Uterus (tissue), 4 donors: ENCODE results near the gene CDK4. TPM values are rescaled to one million over a fixed set of nuclear protein-coding genes. Genes with fewer than 3 reads are reported as not detected.

Experiments
- DNase-seq, 2 donors: peaks; one replicate each; pipeline ENCODE4 v3.0.0-alpha.2; 2019 to 2020
- H3K27ac ChIP-seq, 2 donors: fragments of 200-600 bp; sonication (generic); 1 replicate in 1 of 2; 2 replicates in 1 of 2; pipeline ENCODE4 v1.5.1; 2016 to 2018
- H3K27me3 ChIP-seq, 2 donors: fragments of 200-600 bp; sonication (generic); one replicate each; pipeline ENCODE4 v1.5.1; 2018 to 2019; ENCODE audit warnings: control low read depth in 1 of 2
- H3K36me3 ChIP-seq, 2 donors: fragments of 200-600 bp; sonication (generic); one replicate each; pipeline ENCODE4 v1.5.1; 2019; ENCODE audit warnings: control low read depth in 1 of 2
- H3K4me1 ChIP-seq, 2 donors: fragments of 200-600 bp; sonication (generic); one replicate each; pipeline ENCODE4 v1.5.1; 2018 to 2019; ENCODE audit warnings: control low read depth in 1 of 2
- H3K4me3 ChIP-seq, 2 donors: fragments of 200-600 bp; sonication (generic); 1 replicate in 1 of 2; 2 replicates in 1 of 2; pipeline ENCODE4 v1.5.1; 2018 to 2019; ENCODE audit warnings: mild to moderate bottlenecking in 1 of 2
- H3K9me3 ChIP-seq, 2 donors: fragments of 200-600 bp; sonication (generic); one replicate each; pipeline ENCODE4 v1.5.1; 2019; ENCODE audit warnings: control low read depth in 1 of 2
- CTCF ChIP-seq, 4 experiments: fragments of 200-600 bp in 2 of 4; fragments of 450-650 bp in 2 of 4; sonication (generic) in 2 of 4; IDR thresholded peaks; one replicate each; pipeline ENCODE4 v1.5.1; 2016 to 2019; ENCODE audit warnings: antibody characterized with exemption in 4 of 4, mild to moderate bottlenecking in 2 of 4, moderate library complexity in 1 of 4
- POLR2A ChIP-seq, 2 donors: fragments of 450-650 bp; IDR thresholded peaks; one replicate each; pipeline ENCODE4 v1.6.1; 2016; ENCODE audit warnings: antibody characterized with exemption in 2 of 2, mild to moderate bottlenecking in 1 of 2, moderate library complexity in 1 of 2
- intact Hi-C: fragments of 100-400 bp; cut with DNase I; formaldehyde crosslinking; loops from one replicate; pipeline ENCODE4 v1.15.1; 2023; ENCODE audit warnings: low total_unique reads
- total RNA-seq, 4 donors: library from RNA; depleted of rRNA in 3 of 4; stranded (reverse); fragments of >200 nt in 3 of 4; gene quantifications; one replicate each; pipeline versions ENCODE4 v1.1.0 to v1.2.4, GENCODE V29; 2014 to 2023
- donor health status: DM: yes; HTN: yes; CAD: no.

CDK4 gene
- total RNA-seq, 4 donors from 2014 or later, result 60.0 to 190 (median 110) TPM

GRCh38 chr12:57726151-57726883 is 25.8 kb downstream of the CDK4 start:
- no peaks in the 10 kb centered on the region for H3K36me3 ChIP-seq
- peak overlapping the region; percentile 39 to 56 for H3K27ac ChIP-seq
- H3K4me3 ChIP-seq, result peak overlapping the region; percentile 53 to 59
- peak; percentile 82 to 84 for DNase-seq
- intact Hi-C loops, result no loop called here
- TF ChIP-seq CTCF (IDR thresholded peaks at IDR 0.05), result peak; percentile 68 to 76 (median 72)
- peak in 1 of 2 donors; percentile 22 for TF ChIP-seq POLR2A (IDR thresholded peaks at IDR 0.05)
- H3K9me3 ChIP-seq, result no peaks in the 10 kb centered on the region
- no peaks in the 10 kb centered on the region for H3K4me1 ChIP-seq
- no peaks in the 10 kb centered on the region for H3K27me3 ChIP-seq

- no peak for DNase-seq
- H3K27ac ChIP-seq, result peak overlapping the region in 1 of 2 donors; percentile 39
- H3K27me3 ChIP-seq, result no peaks in the 10 kb centered on the region
- no peaks in the 10 kb centered on the region for H3K36me3 ChIP-seq
- H3K9me3 ChIP-seq, result no peaks in the 10 kb centered on the region
- intact Hi-C loops, result no loop called here
- no peak for TF ChIP-seq CTCF (IDR thresholded peaks at IDR 0.05)
- no peak for TF ChIP-seq POLR2A (IDR thresholded peaks at IDR 0.05)
- no peaks in the 10 kb centered on the region for H3K4me1 ChIP-seq
- peak overlapping the region; percentile 53 to 59 for H3K4me3 ChIP-seq
Measured at GRCh38 chr12:57725851-57726150, 26.3 kb downstream of the CDK4 start.

GRCh38 chr12:57724936-57725740 is 27.0 kb downstream of the CDK4 start:
- Histone ChIP-seq H3K27ac (no peak overlapping the region), H3K4me3 (no peak overlapping the region), H3K36me3 (no peaks in the 10 kb centered on the region), H3K9me3 (no peaks in the 10 kb centered on the region), H3K4me1 (no peaks in the 10 kb centered on the region), H3K27me3 (no peaks in the 10 kb centered on the region)
- intact Hi-C loops, result no loop called here
- no peak for DNase-seq
- TF ChIP-seq CTCF (IDR thresholded peaks at IDR 0.05) (no peak), POLR2A (IDR thresholded peaks at IDR 0.05) (no peak)

- no peak for TF ChIP-seq CTCF (IDR thresholded peaks at IDR 0.05)
- TF ChIP-seq POLR2A (IDR thresholded peaks at IDR 0.05), result no peak
- DNase-seq, result no peak
Measured at GRCh38 chr12:57724003-57724935, 27.8 kb downstream of the CDK4 start.

More at GRCh38 chr12:57724003-57724935, 27.8 kb downstream of the CDK4 start:
- Histone ChIP-seq H3K4me1 (no peaks in the 10 kb centered on the region), H3K36me3 (no peaks in the 10 kb centered on the region), H3K27me3 (no peaks in the 10 kb centered on the region), H3K4me3 (no peak overlapping the region), H3K9me3 (no peaks in the 10 kb centered on the region), H3K27ac (no peak overlapping the region)
- intact Hi-C loops, result no loop called here
